A673 (cell line): ENCODE data around the gene UBA1.

Experiments used
- CTCF ChIP-seq: fragments of 300-800, 200-600 bp; sonication (generic); conservative IDR thresholded peaks from 2 replicates; pipeline ENCODE4 v1.5.1; 2017; ENCODE audit warnings: low read depth, mild to moderate bottlenecking, antibody characterized with exemption, low read length, moderate library complexity, mixed read lengths
- EZH2 ChIP-seq: fragments of 200-600 bp; sonication (generic); IDR thresholded peaks from 2 replicates; pipeline ENCODE4 v1.6.1; 2017; ENCODE audit warnings: borderline replicate concordance, low read depth, mild to moderate bottlenecking, mixed read lengths, antibody characterized with exemption, low read length; ENCODE audit not compliant: poor library complexity, severe bottlenecking

DNA sequence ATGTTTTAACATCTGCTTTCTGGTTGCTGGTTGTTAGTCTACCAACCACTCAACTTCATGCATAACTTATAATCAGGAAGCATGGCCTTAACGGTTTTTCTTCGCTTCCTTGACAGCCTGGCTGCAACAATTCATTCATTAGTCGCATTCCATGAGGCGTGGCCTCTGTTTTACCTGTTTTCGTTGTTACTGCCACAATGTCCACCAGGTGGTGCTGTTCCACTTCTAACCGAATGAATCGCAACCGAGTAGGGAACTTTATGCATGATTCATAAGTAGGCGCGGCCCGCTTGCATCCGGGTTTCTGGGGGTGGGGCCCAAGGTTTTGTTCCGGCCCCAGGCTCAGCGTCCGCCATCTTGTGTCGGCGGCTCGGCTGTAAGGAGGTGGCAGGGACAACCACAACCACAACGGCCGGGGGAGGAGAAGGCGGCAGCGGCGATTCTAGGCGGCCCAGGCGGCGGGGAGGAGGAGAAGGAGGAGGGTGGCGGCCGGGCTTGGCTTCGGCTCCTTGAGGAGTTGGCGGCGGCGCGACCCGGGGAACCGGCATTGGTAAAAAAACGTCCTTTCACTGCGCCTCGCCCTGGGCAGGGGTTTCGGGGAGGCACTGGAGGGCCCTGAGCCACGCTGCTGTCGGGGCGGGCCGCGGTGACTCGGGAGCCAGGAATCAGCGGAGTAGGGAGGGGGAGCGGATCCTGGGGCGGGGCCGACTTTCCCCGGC is at the start of gene UBA1:
- TF ChIP-seq CTCF (peak; percentile 92), EZH2 (no peak)
